Fibroblast of mammary gland (primary cell): ENCODE results near the gene FAM114A1.
A peak's percentile ranks its signal among the peaks of the same experiment; 100 is the strongest.

Experiments used
- DNase-seq: peaks from one replicate; pipeline ENCODE4 v3.0.0-alpha.2; 2010; ENCODE audit warnings: low read depth
- H3K4me3 ChIP-seq: 2 replicates; pipeline ENCODE4 v1.5.1; 2011; ENCODE audit warnings: low read depth, mild to moderate bottlenecking, low read length, moderate library complexity; ENCODE audit not compliant: control insufficient read depth
- CTCF ChIP-seq: conservative IDR thresholded peaks from 2 replicates; pipeline ENCODE4 v1.5.1; 2011; ENCODE audit warnings: low read depth, low read length, inconsistent platforms; ENCODE audit not compliant: control insufficient read depth, insufficient read depth

FAM114A1 gene

GRCh38 chr4:38894322-38894982 is 26.8 kb downstream of the FAM114A1 start:
- no peak overlapping the region for H3K4me3 ChIP-seq
- no peak for DNase-seq
- no peak for TF ChIP-seq CTCF

- TF ChIP-seq CTCF = no peak
- DNase-seq = peak; percentile 27
- no peak overlapping the region for H3K4me3 ChIP-seq
These were observed 29.3 kb downstream of the FAM114A1 start for GRCh38 chr4:38896940-38897339.

- no peak for TF ChIP-seq CTCF
- H3K4me3 ChIP-seq = no peak overlapping the region
- no peak for DNase-seq
These were observed 30.6 kb downstream of the FAM114A1 start for GRCh38 chr4:38898245-38898644.

- H3K4me3 ChIP-seq = no peak overlapping the region
- DNase-seq = no peak
- no peak for TF ChIP-seq CTCF
These were observed 34.6 kb downstream of the FAM114A1 start for GRCh38 chr4:38902221-38902620.

- H3K4me3 ChIP-seq = no peak overlapping the region
- TF ChIP-seq CTCF = no peak
- DNase-seq = peak; percentile 24
These were observed 35.1 kb downstream of the FAM114A1 start for GRCh38 chr4:38902695-38903094.

- no peak for DNase-seq
- no peak for TF ChIP-seq CTCF
- no peak overlapping the region for H3K4me3 ChIP-seq
These were observed 36.6 kb downstream of the FAM114A1 start for GRCh38 chr4:38904090-38904666.
